HepG2 (cell line): Measurements from ENCODE around the gene PAX7. TPM values are rescaled to one million over a fixed set of nuclear protein-coding genes. Genes with fewer than 3 reads are reported as not detected.

ENCODE experiments used
- ATAC-seq: fragments of 200-7000 bp; cut with Tn5 transposase; 3 replicates; pipeline ENCODE4 v1.9.1; 2020; ENCODE audit warnings: mild to moderate bottlenecking, moderate library complexity
- BruUV-seq: library from RNA; stranded (reverse); fragments of 400-500 nt; replicated peaks from 2 replicates; lab custom pipeline; 2021; lab: Mats Ljungman, UMichigan
- CTCF ChIA-PET: fragments of 300-600 bp; formaldehyde crosslinking; extraction: SDS; loops from one replicate; lab custom pipeline; 2021; ENCODE audit warnings: low total read pairs, inconsistent platforms, low intra/inter-chr PET ratio; lab: Yijun Ruan, JAX
- POLR2A ChIA-PET: fragments of 350-600 bp; sonication (Branson Sonifier 250); formaldehyde crosslinking; loops from one replicate; lab custom pipeline; 2020; ENCODE audit warnings: antibody characterized with exemption, inconsistent platforms; lab: Yijun Ruan, JAX
- DNase-seq: peaks from one replicate; pipeline ENCODE4 v3.0.0-alpha.2; 2015; ENCODE audit warnings: low spot score
- FAIRE-seq: peaks from 3 replicates; lab custom pipeline; 2011; peaks lifted over from hg19 to GRCh38; lab: Jason Lieb, UNC
- H2AFZ ChIP-seq: one replicate; pipeline ENCODE4 v1.6.1; 2011; ENCODE audit warnings: low read length, inconsistent platforms
- H3K27ac ChIP-seq: fragments of 300-600 bp; 3 replicates; pipeline ENCODE4 v1.8.0; 2011; ENCODE audit warnings: mixed run types, mild to moderate bottlenecking, mixed read lengths, low read length, inconsistent platforms; ENCODE audit not compliant: insufficient read depth; ENCODE audit errors: extremely low read length
- H3K27me3 ChIP-seq, 2 experiments: fragments of 200-600 bp in 1 of 2; 2 replicates in 1 of 2; 3 replicates in 1 of 2; pipeline versions ENCODE4 v1.6.0 to v1.8.0; 2011; ENCODE audit warnings: low read length in 2 of 2, mild to moderate bottlenecking in 2 of 2, moderate library complexity in 2 of 2, inconsistent platforms in 1 of 2; ENCODE audit not compliant: insufficient read depth in 2 of 2, control insufficient read depth in 1 of 2
- H3K36me3 ChIP-seq, 2 experiments: fragments of 200-600 bp in 1 of 2; replicated peaks in 1 of 2; 2 replicates in 1 of 2; 3 replicates in 1 of 2; pipeline versions ENCODE4 v1.5.1 to v1.8.0; 2011; ENCODE audit warnings: low read length in 2 of 2, inconsistent platforms in 1 of 2; ENCODE audit not compliant: insufficient read depth in 2 of 2, control insufficient read depth in 1 of 2
- H3K4me1 ChIP-seq: 2 replicates; pipeline ENCODE4 v1.5.1; 2012; ENCODE audit warnings: low read length, inconsistent platforms; ENCODE audit not compliant: insufficient read depth
- H3K4me2 ChIP-seq: 2 replicates; pipeline ENCODE4 v1.6.0; 2011; ENCODE audit warnings: low read depth, low read length, inconsistent platforms
- H3K4me3 ChIP-seq, 3 experiments: fragments of 200-600 bp in 1 of 3; sonication (generic), shearing (Covaris generic) in 1 of 3; replicated peaks in 1 of 3; 2 replicates each; pipeline ENCODE4 v1.5.1; 2011 to 2016; ENCODE audit warnings: low read length in 3 of 3, inconsistent platforms in 2 of 3, low read depth in 2 of 3, mild to moderate bottlenecking in 2 of 3, control low read depth in 1 of 3, mixed read lengths in 1 of 3; ENCODE audit not compliant: insufficient read depth in 1 of 3
- H3K79me2 ChIP-seq: one replicate; pipeline ENCODE4 v1.6.1; 2011; ENCODE audit warnings: low read length, inconsistent platforms; ENCODE audit not compliant: insufficient read depth
- H3K9ac ChIP-seq: 2 replicates; pipeline ENCODE4 v1.6.0; 2011; ENCODE audit warnings: mild to moderate bottlenecking, low read depth, low read length, inconsistent platforms; ENCODE audit not compliant: insufficient read depth
- H3K9me3 ChIP-seq: 2 replicates; pipeline ENCODE4 v1.5.1; 2012; ENCODE audit warnings: mild to moderate bottlenecking, low read length
- H4K20me1 ChIP-seq: 2 replicates; pipeline ENCODE4 v1.6.0; 2011; ENCODE audit warnings: inconsistent platforms, mild to moderate bottlenecking, low read length, moderate library complexity; ENCODE audit not compliant: insufficient read depth
- AGO1 ChIP-seq: fragments of 200-400 bp; formaldehyde crosslinking; IDR thresholded peaks from 2 replicates; pipeline ENCODE4 v1.6.1; 2017; ENCODE audit warnings: mild to moderate bottlenecking, low read depth, low read length, moderate library complexity; ENCODE audit not compliant: poor library complexity, severe bottlenecking
- ATF1 ChIP-seq: IDR thresholded peaks from 2 replicates; pipeline ENCODE4 v1.6.1; 2016; ENCODE audit warnings: mild to moderate bottlenecking, control low read depth
- FOXA3 ChIP-seq: IDR thresholded peaks from 2 replicates; pipeline ENCODE4 v1.6.1; 2016; ENCODE audit warnings: missing genetic modification reagents, missing compliant biosample characterization
- ZFP36L1 ChIP-seq: sonication (generic); formaldehyde crosslinking; IDR thresholded peaks from 2 replicates; pipeline ENCODE4 v1.8.0; 2022; ENCODE audit warnings: mild to moderate bottlenecking, missing genetic modification reagents, moderate library complexity
- ZNF18 ChIP-seq: sonication (generic); formaldehyde crosslinking; IDR thresholded peaks from 2 replicates; pipeline ENCODE4 v1.8.0; 2022; ENCODE audit warnings: mild to moderate bottlenecking, missing genetic modification reagents; ENCODE audit not compliant: insufficient replicate concordance
- ZNF768 ChIP-seq: sonication (generic); formaldehyde crosslinking; IDR thresholded peaks from 2 replicates; pipeline ENCODE4 v1.4.0; 2020; ENCODE audit warnings: missing genetic modification reagents
- WGBS: methylation state at CpG from one replicate; pipeline ENCODE4 v1.1.6; 2017; ENCODE audit warnings: low lambda C conversion rate; 5-methylcytosine and 5-hydroxymethylcytosine counted together
- in situ Hi-C: cut with HindIII; loops from 2 replicates; pipeline ENCODE4 v1.10.0; 2017; ENCODE audit warnings: low pct_unique_long_range_greater_than_20kb; ENCODE audit not compliant: extremely low pct_ligation_motif_present
- intact Hi-C: fragments of 100-400 bp; cut with micrococcal nuclease; formaldehyde crosslinking; loops from one replicate; pipeline ENCODE4 v1.10.0; 2022; ENCODE audit not compliant: unreplicated experiment
- polyA plus RNA-seq, 8 experiments: library from polyadenylated mRNA; depleted of rRNA in 3 of 8; stranded (reverse) in 7 of 8; unstranded in 1 of 8; fragments of >200 nt; fragmentation: Illumina TruSeq in 4 of 8; extraction: Trizol in 4 of 8; gene quantifications; 2 replicates each; pipeline versions ENCODE4 v1.2.1 to v1.2.3, GENCODE V29; 2011 to 2016; ENCODE audit warnings: low read depth in 4 of 8, missing spikeins in 1 of 8, mixed read lengths in 1 of 8; ENCODE audit not compliant: insufficient read depth in 1 of 8
- total RNA-seq, 5 experiments: library from RNA; depleted of rRNA; stranded (reverse); fragments of >200 nt; fragmentation: Illumina TruSeq; extraction: Trizol; gene quantifications; 2 replicates each; pipeline ENCODE4 v1.2.3, GENCODE V29; 2016; ENCODE audit warnings: low read depth in 1 of 5

Gene PAX7
- total and polyA plus RNA-seq, 2 of the 13 experiments (the other 11 are each of a cell fraction or from before 2014, with no cell fraction given): not detected

GRCh38 chr1:18711003-18711402 lies 80.4 kb downstream of the PAX7 start:
- TF ChIP-seq ZFP36L1 (CRISPR knock-in tag) (no peak), ZNF768 (CRISPR knock-in tag) (peak; percentile 89), ATF1 (no peak), FOXA3 (CRISPR knock-in tag) (no peak)
- ChIA-PET POLR2A (no interaction called here), CTCF (no interaction called here)
- Histone ChIP-seq H3K4me2 (no peak overlapping the region), H3K4me1 (no peaks in the 10 kb centered on the region), H3K9ac (no peak overlapping the region), H3K27ac (no peak overlapping the region), H3K4me3 (no peak overlapping the region), H3K36me3 (no peaks in the 10 kb centered on the region), H2AFZ (no peak overlapping the region), H3K27me3 (peaks cover 13 to 70% of the 10 kb centered on the region in 2 experiments), H4K20me1 (no peaks in the 10 kb centered on the region; the same call in 1 of the 2 replicates), H3K79me2 (no peaks in the 10 kb centered on the region), H3K9me3 (no peaks in the 10 kb centered on the region)
- ATAC-seq (no peak), FAIRE-seq (no peak), DNase-seq (no peak)
- WGBS: 1% methylated on average over 8 of the region's 8 CpGs
- in situ Hi-C loops: no loop called here
- intact Hi-C loops: no loop called here
- BruUV-seq: no TSS peak

- Histone ChIP-seq H3K9me3 (no peaks in the 10 kb centered on the region), H3K4me1 (no peaks in the 10 kb centered on the region), H3K27ac (no peak overlapping the region), H3K79me2 (no peaks in the 10 kb centered on the region)
- WGBS: 6% methylated on average over 8 of the region's 11 CpGs
- BruUV-seq: no TSS peak
- FAIRE-seq: no peak
- TF ChIP-seq AGO1 (no peak), ZNF18 (CRISPR knock-in tag) (peak; percentile 33)
- TF ChIP-seq, all 625 proteins: peak for 1
- no peak overlapping the region for H3K9ac ChIP-seq
- H3K4me2 ChIP-seq: no peak overlapping the region
- no peaks in the 10 kb centered on the region for H3K36me3 ChIP-seq
- ATAC-seq (no peak), DNase-seq (no peak)
- in situ Hi-C loops: no loop called here
- POLR2A ChIA-PET: no interaction called here
- no peaks in the 10 kb centered on the region; the same call in 1 of the 2 replicates for H4K20me1 ChIP-seq
- H3K4me3 ChIP-seq: no peak overlapping the region
- H2AFZ ChIP-seq: no peak overlapping the region
- H3K27me3 ChIP-seq: peaks cover 13 to 72% of the 10 kb centered on the region in 2 experiments
- CTCF ChIA-PET: no interaction called here
- intact Hi-C loops: no loop called here
Measured at GRCh38 chr1:18711536-18712251, 81.0 kb downstream of the PAX7 start.
